Esophagus squamous epithelium (tissue), 5 donors: ENCODE measurements around the gene RUVBL1. TPM values are rescaled to one million over a fixed set of nuclear protein-coding genes. Genes with fewer than 3 reads are reported as not detected.
A peak's percentile ranks its signal among the peaks of the same experiment; 100 is the strongest.

Experiments used
- DNase-seq: peaks from one replicate; lab custom pipeline; 2025; lab: John Stamatoyannopoulos, UW
- H3K27ac ChIP-seq, 4 donors: fragments of 200-600 bp; sonication (generic); one replicate each; pipeline ENCODE4 v1.5.1; 2016 to 2019; ENCODE audit warnings: mild to moderate bottlenecking in 1 of 4
- H3K27me3 ChIP-seq, 4 donors: fragments of 200-600 bp; sonication (generic); 1 replicate in 3 of 4; 2 replicates in 1 of 4; pipeline versions ENCODE4 v1.5.1 to v1.6.0; 2017 to 2021; ENCODE audit warnings: antibody characterized with exemption in 1 of 4
- H3K36me3 ChIP-seq, 3 donors: fragments of 200-600 bp; sonication (generic); one replicate each; pipeline ENCODE4 v1.5.1; 2016 to 2019
- H3K4me1 ChIP-seq, 3 donors: fragments of 200-600 bp; sonication (generic); one replicate each; pipeline ENCODE4 v1.5.1; 2017 to 2019
- H3K4me3 ChIP-seq, 4 donors: fragments of 200-600 bp; sonication (generic); 1 replicate in 3 of 4; 2 replicates in 1 of 4; pipeline ENCODE4 v1.5.1; 2016 to 2019; ENCODE audit warnings: mild to moderate bottlenecking in 2 of 4, moderate library complexity in 1 of 4
- H3K9me3 ChIP-seq, 3 donors: fragments of 200-600 bp; sonication (generic); one replicate each; pipeline ENCODE4 v1.5.1; 2016 to 2019
- CTCF ChIP-seq, 6 experiments: fragments of 450-650 bp in 4 of 6; fragments of 200-600 bp in 2 of 6; sonication (generic) in 2 of 6; IDR thresholded peaks; one replicate each; pipeline ENCODE4 v1.5.1; 2016 to 2019; ENCODE audit warnings: antibody characterized with exemption in 6 of 6, mild to moderate bottlenecking in 4 of 6, moderate library complexity in 4 of 6
- POLR2A ChIP-seq, 4 donors: fragments of 450-650 bp; IDR thresholded peaks; one replicate each; pipeline ENCODE4 v1.6.1; 2017; ENCODE audit warnings: antibody characterized with exemption in 4 of 4, mild to moderate bottlenecking in 4 of 4, moderate library complexity in 3 of 4
- WGBS, 2 donors: methylation state at CpG; one replicate each; pipeline ENCODE4 v1.1.5; 2018; 5-methylcytosine and 5-hydroxymethylcytosine counted together
- intact Hi-C: fragments of 100-400 bp; cut with DNase I; formaldehyde crosslinking; loops from one replicate; pipeline ENCODE4 v1.15.0; 2022
- total RNA-seq, 4 donors: library from RNA; depleted of rRNA; stranded (reverse); fragments of >200 nt; gene quantifications; one replicate each; pipeline ENCODE4 v1.1.0, GENCODE V29; 2016
- donor health status: DM: yes; HTN: yes; CAD: no.

RUVBL1 gene
- total RNA-seq, 4 donors from 2014 or later = 17.6 to 50.4 (median 34.3) TPM

- TF ChIP-seq CTCF (IDR thresholded peaks at IDR 0.05) = no peak
- TF ChIP-seq POLR2A (IDR thresholded peaks at IDR 0.05) = no peak
- WGBS, 2 donors = 1 to 4% methylated on average over 9 to 15 of the region's 33 CpGs
- peak overlapping the region; percentile 93 to 98 (median 96) for H3K4me3 ChIP-seq
- peaks cover 25 to 42% (median 27%) of the 10 kb centered on the region in 3 donors for H3K4me1 ChIP-seq
- no peaks in the 10 kb centered on the region for H3K9me3 ChIP-seq
- H3K27ac ChIP-seq = peak overlapping the region; percentile 94 to 98 (median 98)
- intact Hi-C loops = no loop called here
- no peak for DNase-seq
- H3K36me3 ChIP-seq = peaks cover 0 to 38% (median 11%) of the 10 kb centered on the region in 3 donors
- no peaks in the 10 kb centered on the region for H3K27me3 ChIP-seq
These were observed 70.8 kb downstream of the RUVBL1 start for GRCh38 chr3:128052595-128053351.

- TF ChIP-seq POLR2A (IDR thresholded peaks at IDR 0.05) (peak in 2 of 4 donors; percentile 82 to 87), CTCF (IDR thresholded peaks at IDR 0.05) (peak in 1 of 6 experiments; percentile 56)
- Histone ChIP-seq H3K4me1 (peaks cover 25 to 42% (median 27%) of the 10 kb centered on the region in 3 donors), H3K9me3 (no peaks in the 10 kb centered on the region), H3K4me3 (peak within 1 kb of the TSS; percentile 93 to 98 (median 96)), H3K27ac (peak within 1 kb of the TSS; percentile 94 to 98 (median 98)), H3K36me3 (peaks cover 0 to 30% (median 8%) of the 10 kb centered on the region in 3 donors), H3K27me3 (no peaks in the 10 kb centered on the region)
- peak; percentile 77 for DNase-seq
- intact Hi-C loops = no loop called here
- WGBS, 2 donors = 0% methylated on average over 1 of the region's 90 CpGs; no CpG with 5 or more reads in 1 of the 2 donors
These were observed 71.6 kb downstream of the RUVBL1 start, which contains the start of gene SEC61A1 for GRCh38 chr3:128051837-128052594. Gene SEC61A1, plus strand, starts transcription at chr3:128052437. Its CDS starts 116 bp downstream, at chr3:128052553.

GRCh38 chr3:128051459-128051836 is 72.2 kb downstream of the RUVBL1 start:
- intact Hi-C loops = no loop called here
- no peak for DNase-seq
- Histone ChIP-seq H3K27ac (peak overlapping the region; percentile 87 to 98 (median 96)), H3K27me3 (no peaks in the 10 kb centered on the region), H3K4me3 (peak overlapping the region; percentile 93 to 98 (median 96)), H3K9me3 (no peaks in the 10 kb centered on the region), H3K36me3 (peaks cover 0 to 24% (median 2%) of the 10 kb centered on the region in 3 donors), H3K4me1 (peaks cover 25 to 42% (median 27%) of the 10 kb centered on the region in 3 donors)
- TF ChIP-seq CTCF (IDR thresholded peaks at IDR 0.05) = no peak
- WGBS, 2 donors = 13 to 14% methylated on average over 9 to 10 of the region's 10 CpGs

GRCh38 chr3:128050597-128050996 is 73.0 kb downstream of the RUVBL1 start:
- 52 to 73% methylated on average over 3 of the region's 3 CpGs for WGBS, 2 donors
- peaks cover 25 to 39% (median 25%) of the 10 kb centered on the region in 3 donors for H3K4me1 ChIP-seq
- TF ChIP-seq POLR2A (IDR thresholded peaks at IDR 0.05) = no peak
- TF ChIP-seq CTCF (IDR thresholded peaks at IDR 0.05) = no peak
- no peaks in the 10 kb centered on the region for H3K9me3 ChIP-seq
- H3K27me3 ChIP-seq = no peaks in the 10 kb centered on the region
- intact Hi-C loops = no loop called here
- peaks cover 0 to 16% (median 0%) of the 10 kb centered on the region in 3 donors for H3K36me3 ChIP-seq
- no peak overlapping the region for H3K27ac ChIP-seq
- H3K4me3 ChIP-seq = no peak overlapping the region
- DNase-seq = no peak
